ENCODE measurements around the gene CLASP2.
"Not testable (repeated sequence)": the region's sequence is repeated elsewhere in the genome, so short reads cannot be mapped to it uniquely, and the experiment has no call there.

Gene CLASP2

GRCh38 chr3:33717866-33718594 lies at the start of gene CLASP2:
Gene CLASP2 (minus strand): TSS chr3:33718254. CDS start chr3:33718002, 252 bp downstream.
- peak; percentile 89 for DNase-seq (ENCODE audit: low spot score)

- DNase-seq (ENCODE audit: low spot score) = peak; percentile 35
Measured at GRCh38 chr3:33758864-33759263, 40.8 kb upstream of the CLASP2 start.

- DNase-seq (ENCODE audit: low spot score) = no peak
Measured at GRCh38 chr3:33758281-33758680, 40.2 kb upstream of the CLASP2 start.

- DNase-seq (ENCODE audit: low spot score) = not testable (repeated sequence)
Measured at GRCh38 chr3:33754391-33754790, 36.3 kb upstream of the CLASP2 start.

GRCh38 chr3:33751336-33751735 lies 33.3 kb upstream of the CLASP2 start:
- DNase-seq (ENCODE audit: low spot score) = no peak

GRCh38 chr3:33750211-33750548 lies 32.1 kb upstream of the CLASP2 start:
- no peak for DNase-seq (ENCODE audit: low spot score)

GRCh38 chr3:33749546-33750210 lies 31.6 kb upstream of the CLASP2 start:
- DNase-seq (ENCODE audit: low spot score) = no peak

- no peak for DNase-seq (ENCODE audit: low spot score)
Measured at GRCh38 chr3:33746416-33747116, 28.5 kb upstream of the CLASP2 start.

- DNase-seq (ENCODE audit: low spot score) = no peak
Measured at GRCh38 chr3:33737146-33737545, 19.1 kb upstream of the CLASP2 start.

- DNase-seq (ENCODE audit: low spot score) = no peak
Measured at GRCh38 chr3:33732394-33732793, 14.3 kb upstream of the CLASP2 start.

- no peak for DNase-seq (ENCODE audit: low spot score)
Measured at GRCh38 chr3:33729993-33730392, 11.9 kb upstream of the CLASP2 start.

- no peak for DNase-seq (ENCODE audit: low spot score)
Measured at GRCh38 chr3:33724256-33724655, 6.2 kb upstream of the CLASP2 start.

GRCh38 chr3:33722626-33723370 lies 4.7 kb upstream of the CLASP2 start:
- DNase-seq (ENCODE audit: low spot score) = peak; percentile 20

GRCh38 chr3:33722191-33722590 lies 4.1 kb upstream of the CLASP2 start:
- no peak for DNase-seq (ENCODE audit: low spot score)

GRCh38 chr3:33718595-33718907 lies 497 bp upstream of the CLASP2 start:
- DNase-seq (ENCODE audit: low spot score) = no peak

- DNase-seq (ENCODE audit: low spot score) = peak; percentile 58
Measured at GRCh38 chr3:33717616-33717865, 513 bp downstream of the CLASP2 start.

GRCh38 chr3:33716227-33716626 lies 1.8 kb downstream of the CLASP2 start:
- DNase-seq (ENCODE audit: low spot score) = no peak

GRCh38 chr3:33711100-33711499 lies 7.0 kb downstream of the CLASP2 start:
- DNase-seq (ENCODE audit: low spot score) = no peak

- DNase-seq (ENCODE audit: low spot score) = no peak
Measured at GRCh38 chr3:33706056-33706455, 12.0 kb downstream of the CLASP2 start.

GRCh38 chr3:33704891-33705290 lies 13.2 kb downstream of the CLASP2 start:
- no peak for DNase-seq (ENCODE audit: low spot score)

GRCh38 chr3:33699275-33699674 lies 18.8 kb downstream of the CLASP2 start:
- no peak for DNase-seq (ENCODE audit: low spot score)

GRCh38 chr3:33694944-33695343 lies 23.1 kb downstream of the CLASP2 start:
- no peak for DNase-seq (ENCODE audit: low spot score)

GRCh38 chr3:33690341-33690740 lies 27.7 kb downstream of the CLASP2 start:
- DNase-seq (ENCODE audit: low spot score) = no peak
